ENCODE results near the gene SMAD7. TPM values are rescaled to one million over a fixed set of nuclear protein-coding genes. Genes with fewer than 3 reads are reported as not detected.

Gene SMAD7
- total RNA-seq, 2 experiments from 2014 or later: 2.9 to 15.1 TPM

- H3K36me3 ChIP-seq (ENCODE audit: insufficient read depth, low read length): no peaks in the 10 kb centered on the region
- H4K20me1 ChIP-seq (ENCODE audit: insufficient read depth, low read length): no peaks in the 10 kb centered on the region
- CTCF ChIA-PET (ENCODE audit: unreplicated experiment): no interaction called here
- H3K4me2 ChIP-seq (ENCODE audit: low read length): no peak overlapping the region
- no peaks in the 10 kb centered on the region for H3K9me3 ChIP-seq (ENCODE audit: low read length)
- POLR2A ChIA-PET: no interaction called here
- no peaks in the 10 kb centered on the region for H3K9me2 ChIP-seq (ENCODE audit: insufficient read depth, low read length)
- DNase-seq (ENCODE audit: low spot score): no peak
- no peak overlapping the region for H3K4me3 ChIP-seq (ENCODE audit: low read depth, low read length, poor library complexity, severe bottlenecking)
- BruUV-seq (replicated peaks): no TSS peak
- no peak for TF ChIP-seq EZH2phosphoT487 (IDR thresholded peaks at IDR 0.05; ENCODE audit: borderline replicate concordance, low read depth, low read length)
- TF ChIP-seq, protein P1, sequence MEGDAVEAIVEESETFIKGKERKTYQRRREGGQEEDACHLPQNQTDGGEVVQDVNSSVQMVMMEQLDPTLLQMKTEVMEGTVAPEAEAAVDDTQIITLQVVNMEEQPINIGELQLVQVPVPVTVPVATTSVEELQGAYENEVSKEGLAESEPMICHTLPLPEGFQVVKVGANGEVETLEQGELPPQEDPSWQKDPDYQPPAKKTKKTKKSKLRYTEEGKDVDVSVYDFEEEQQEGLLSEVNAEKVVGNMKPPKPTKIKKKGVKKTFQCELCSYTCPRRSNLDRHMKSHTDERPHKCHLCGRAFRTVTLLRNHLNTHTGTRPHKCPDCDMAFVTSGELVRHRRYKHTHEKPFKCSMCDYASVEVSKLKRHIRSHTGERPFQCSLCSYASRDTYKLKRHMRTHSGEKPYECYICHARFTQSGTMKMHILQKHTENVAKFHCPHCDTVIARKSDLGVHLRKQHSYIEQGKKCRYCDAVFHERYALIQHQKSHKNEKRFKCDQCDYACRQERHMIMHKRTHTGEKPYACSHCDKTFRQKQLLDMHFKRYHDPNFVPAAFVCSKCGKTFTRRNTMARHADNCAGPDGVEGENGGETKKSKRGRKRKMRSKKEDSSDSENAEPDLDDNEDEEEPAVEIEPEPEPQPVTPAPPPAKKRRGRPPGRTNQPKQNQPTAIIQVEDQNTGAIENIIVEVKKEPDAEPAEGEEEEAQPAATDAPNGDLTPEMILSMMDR (conservative IDR thresholded peaks at IDR 0.05; ENCODE audit: low read length): no peak
- peaks cover 10% of the 10 kb centered on the region for H3K4me1 ChIP-seq (ENCODE audit: insufficient read depth, low read length, poor library complexity, severe bottlenecking)
- H3K27ac ChIP-seq (ENCODE audit: low read depth, low read length, poor library complexity, severe bottlenecking): no peak overlapping the region
- no peak overlapping the region for H2AFZ ChIP-seq (ENCODE audit: low read length)
- no peaks in the 10 kb centered on the region for H3K79me2 ChIP-seq (ENCODE audit: insufficient read depth, low read depth, low read length)
- intact Hi-C loops (cut with micrococcal nuclease; ENCODE audit: unreplicated experiment): no loop called here
These were observed 58.5 kb downstream of the SMAD7 start for GRCh38 chr18:48892146-48892855.

DNA sequence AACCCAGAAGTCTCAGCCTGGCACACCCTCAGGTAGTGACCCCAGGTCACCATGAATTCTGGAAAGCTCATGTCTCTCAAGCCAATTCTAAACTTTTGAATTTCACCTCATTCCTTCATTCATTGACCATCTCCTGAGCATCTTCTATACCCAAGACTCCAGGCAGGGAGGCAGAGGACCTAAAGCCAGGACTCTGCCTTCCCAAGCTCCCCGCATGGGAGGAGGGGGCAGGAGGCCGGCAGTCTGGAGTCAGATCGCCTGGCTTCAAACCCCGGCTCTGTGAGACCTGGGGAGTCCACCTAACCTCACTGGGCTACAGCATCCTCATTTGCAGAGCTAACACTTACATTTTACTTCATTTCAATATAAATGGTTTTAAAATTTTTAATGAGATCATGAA, 59.0 kb downstream of the SMAD7 start:
- intact Hi-C loops (cut with micrococcal nuclease; ENCODE audit: unreplicated experiment): no loop called here
- Histone ChIP-seq H3K27ac (ENCODE audit: low read depth, low read length, poor library complexity, severe bottlenecking) (no peak overlapping the region), H4K20me1 (ENCODE audit: insufficient read depth, low read length) (no peaks in the 10 kb centered on the region), H3K9me2 (ENCODE audit: insufficient read depth, low read length) (no peaks in the 10 kb centered on the region), H3K4me1 (ENCODE audit: insufficient read depth, low read length, poor library complexity, severe bottlenecking) (peaks cover 4% of the 10 kb centered on the region), H3K79me2 (ENCODE audit: insufficient read depth, low read depth, low read length) (no peaks in the 10 kb centered on the region), H3K36me3 (ENCODE audit: insufficient read depth, low read length) (no peaks in the 10 kb centered on the region), H3K4me3 (ENCODE audit: low read depth, low read length, poor library complexity, severe bottlenecking) (no peak overlapping the region), H3K4me2 (ENCODE audit: low read length) (no peak overlapping the region), H3K9me3 (ENCODE audit: low read length) (no peaks in the 10 kb centered on the region), H2AFZ (ENCODE audit: low read length) (no peak overlapping the region)
- ChIA-PET CTCF (ENCODE audit: unreplicated experiment) (no interaction called here), POLR2A (no interaction called here)
- no peak for TF ChIP-seq EZH2phosphoT487 (IDR thresholded peaks at IDR 0.05; ENCODE audit: borderline replicate concordance, low read depth, low read length)
- TF ChIP-seq, protein P1 (conservative IDR thresholded peaks at IDR 0.05; ENCODE audit: low read length): no peak
- DNase-seq (ENCODE audit: low spot score): no peak
- BruUV-seq (replicated peaks): no TSS peak

- ChIA-PET CTCF (ENCODE audit: unreplicated experiment) (no interaction called here), POLR2A (no interaction called here)
- TF ChIP-seq, protein P1 (conservative IDR thresholded peaks at IDR 0.05; ENCODE audit: low read length): no peak
- TF ChIP-seq EZH2phosphoT487 (IDR thresholded peaks at IDR 0.05; ENCODE audit: borderline replicate concordance, low read depth, low read length): no peak
- H3K9me2 ChIP-seq (ENCODE audit: insufficient read depth, low read length): no peaks in the 10 kb centered on the region
- no peak overlapping the region for H3K27ac ChIP-seq (ENCODE audit: low read depth, low read length, poor library complexity, severe bottlenecking)
- no TSS peak for BruUV-seq (replicated peaks)
- intact Hi-C loops (cut with micrococcal nuclease; ENCODE audit: unreplicated experiment): no loop called here
- no peak for DNase-seq (ENCODE audit: low spot score)
- no peaks in the 10 kb centered on the region for H3K4me1 ChIP-seq (ENCODE audit: insufficient read depth, low read length, poor library complexity, severe bottlenecking)
- no peak overlapping the region for H2AFZ ChIP-seq (ENCODE audit: low read length)
- no peak overlapping the region for H3K4me3 ChIP-seq (ENCODE audit: low read depth, low read length, poor library complexity, severe bottlenecking)
- H4K20me1 ChIP-seq (ENCODE audit: insufficient read depth, low read length): no peaks in the 10 kb centered on the region
- no peaks in the 10 kb centered on the region for H3K36me3 ChIP-seq (ENCODE audit: insufficient read depth, low read length)
- H3K9me3 ChIP-seq (ENCODE audit: low read length): no peaks in the 10 kb centered on the region
- H3K79me2 ChIP-seq (ENCODE audit: insufficient read depth, low read depth, low read length): no peaks in the 10 kb centered on the region
- no peak overlapping the region for H3K4me2 ChIP-seq (ENCODE audit: low read length)
These were observed 60.6 kb downstream of the SMAD7 start for GRCh38 chr18:48889981-48890762.

Measured in OCI-LY7 (cell line).